ENCODE measurements around the gene DOCK3.
"Not testable (repeated sequence)": the region's sequence is repeated elsewhere in the genome, so short reads cannot be mapped to it uniquely, and the experiment has no call there.

Gene DOCK3

DNA sequence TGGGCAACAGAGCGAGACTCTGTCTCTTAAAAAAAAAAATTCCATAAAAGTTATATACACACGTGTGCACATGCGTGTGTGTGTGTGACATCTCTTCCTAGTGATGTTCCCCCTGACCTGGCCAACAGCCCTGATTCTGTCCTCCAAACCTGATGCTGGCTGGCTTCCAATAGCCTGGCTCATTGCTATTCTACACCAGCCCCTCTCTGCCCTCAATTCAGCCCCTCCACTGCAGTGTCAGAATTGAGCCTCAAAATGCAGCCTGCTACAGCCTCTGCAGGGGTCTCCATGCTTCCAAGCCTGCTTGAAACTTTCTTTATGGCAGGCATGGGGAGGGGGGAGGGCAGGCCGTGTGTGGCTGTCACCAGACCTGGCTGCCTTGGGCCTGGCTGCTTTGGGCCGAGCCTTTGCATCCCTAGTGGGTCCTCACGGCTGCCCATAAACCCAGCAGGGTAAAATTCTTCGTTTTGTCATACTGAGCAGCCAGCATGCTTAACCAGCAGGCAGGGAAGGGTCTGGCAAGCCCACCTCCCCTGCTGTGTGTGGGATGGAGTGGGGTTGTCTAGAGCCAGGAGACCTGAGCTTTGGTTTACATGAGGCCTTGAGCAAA lies 22.7 kb upstream of the DOCK3 start:
- no peak for DNase-seq (ENCODE audit: low read depth in 2 of 2)

DNA sequence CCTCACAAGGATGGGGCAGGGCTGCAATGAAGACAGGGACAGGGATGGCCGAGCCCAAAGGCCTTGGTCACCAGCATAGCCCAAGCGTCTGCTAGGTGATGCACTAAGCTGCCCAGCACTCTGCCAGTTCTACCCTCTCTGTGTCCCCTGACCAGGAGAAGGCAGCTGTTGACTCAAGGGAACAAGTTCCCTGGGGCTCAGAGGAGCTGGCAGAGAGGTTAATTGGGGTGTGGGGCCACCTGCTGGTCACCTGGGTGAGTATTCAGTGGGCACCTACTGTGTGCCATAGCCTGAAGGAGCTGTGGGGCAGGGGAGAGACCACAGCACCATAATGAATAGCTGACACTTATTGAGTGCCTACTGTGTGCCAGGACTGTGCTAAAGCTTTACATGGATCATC lies 22.0 kb upstream of the DOCK3 start:
- peak in 1 of 2 donors; percentile 19 for DNase-seq (ENCODE audit: low read depth in 2 of 2)

DNA sequence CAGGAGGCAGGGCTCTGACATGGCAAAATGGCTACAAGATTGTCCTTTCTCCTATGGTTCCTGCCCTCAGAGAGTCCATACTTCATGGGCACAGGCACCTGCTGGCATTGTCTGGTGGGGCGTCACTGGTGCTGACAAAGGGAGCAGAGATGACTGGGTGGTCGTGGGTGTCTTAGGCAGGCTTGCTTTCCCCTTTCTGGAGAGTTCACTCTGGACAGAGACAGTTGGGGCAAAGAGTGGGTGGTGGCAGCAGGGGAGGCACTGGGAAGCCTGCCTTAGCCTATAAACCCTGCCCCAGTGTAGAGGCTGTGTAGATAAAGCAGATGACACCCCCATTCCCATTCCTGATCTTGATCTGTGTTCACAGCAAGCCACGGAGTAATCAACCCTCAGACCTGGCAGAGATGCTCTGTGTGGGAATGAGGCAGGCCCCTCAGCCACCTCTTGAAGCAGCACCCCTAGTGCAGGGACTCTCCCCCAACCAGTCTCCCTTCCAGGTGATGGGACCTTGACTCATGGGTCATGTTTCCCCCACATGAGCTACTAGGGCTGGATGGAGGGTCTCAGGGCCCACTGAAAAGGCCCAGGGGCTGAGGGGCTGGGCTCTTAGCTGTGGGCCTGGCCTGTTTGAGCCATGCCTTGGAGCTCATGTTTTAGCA lies 20.7 kb upstream of the DOCK3 start:
- no peak for DNase-seq (ENCODE audit: low read depth in 2 of 2)

DNA sequence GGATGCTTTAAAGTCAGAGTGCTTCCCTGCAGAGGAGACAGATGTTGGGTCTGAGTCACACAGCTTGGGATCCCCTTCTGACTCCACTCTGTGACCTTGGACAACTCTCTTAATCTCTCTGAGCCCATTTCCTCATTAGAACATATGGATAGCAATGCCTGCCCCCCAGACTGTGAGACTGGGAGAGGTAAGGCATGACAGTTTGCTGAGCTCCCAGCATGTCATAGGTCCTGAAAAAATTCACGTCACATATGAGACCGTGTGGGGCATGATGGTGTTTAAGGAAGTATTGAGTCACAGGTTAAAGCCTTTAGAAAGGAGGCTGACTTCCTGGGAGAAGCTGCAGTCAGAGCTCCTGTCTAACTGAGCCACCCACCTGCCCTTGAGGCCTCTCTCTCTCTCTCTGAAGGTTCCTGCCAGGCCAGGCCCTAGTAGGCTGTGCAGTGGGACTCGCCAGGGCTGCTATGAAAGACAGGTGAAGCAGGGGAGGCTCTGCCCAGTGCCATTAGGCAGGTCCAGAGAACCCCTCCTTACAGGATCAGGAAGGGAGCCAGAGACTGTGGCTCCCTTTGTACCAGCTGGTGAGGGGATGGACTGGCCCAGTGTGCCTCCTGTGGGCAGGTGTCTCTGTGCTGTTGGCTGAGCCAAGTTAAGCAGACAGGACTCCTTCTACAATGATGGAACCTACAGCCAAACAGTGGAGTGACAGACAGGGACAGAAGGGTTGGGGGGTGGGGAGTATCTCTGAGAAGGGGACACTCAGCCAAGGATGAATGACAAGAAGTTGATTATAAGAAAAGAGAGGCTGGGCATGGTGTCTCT lies 19.5 kb upstream of the DOCK3 start:
- DNase-seq (ENCODE audit: low read depth in 2 of 2), result no peak

DNA sequence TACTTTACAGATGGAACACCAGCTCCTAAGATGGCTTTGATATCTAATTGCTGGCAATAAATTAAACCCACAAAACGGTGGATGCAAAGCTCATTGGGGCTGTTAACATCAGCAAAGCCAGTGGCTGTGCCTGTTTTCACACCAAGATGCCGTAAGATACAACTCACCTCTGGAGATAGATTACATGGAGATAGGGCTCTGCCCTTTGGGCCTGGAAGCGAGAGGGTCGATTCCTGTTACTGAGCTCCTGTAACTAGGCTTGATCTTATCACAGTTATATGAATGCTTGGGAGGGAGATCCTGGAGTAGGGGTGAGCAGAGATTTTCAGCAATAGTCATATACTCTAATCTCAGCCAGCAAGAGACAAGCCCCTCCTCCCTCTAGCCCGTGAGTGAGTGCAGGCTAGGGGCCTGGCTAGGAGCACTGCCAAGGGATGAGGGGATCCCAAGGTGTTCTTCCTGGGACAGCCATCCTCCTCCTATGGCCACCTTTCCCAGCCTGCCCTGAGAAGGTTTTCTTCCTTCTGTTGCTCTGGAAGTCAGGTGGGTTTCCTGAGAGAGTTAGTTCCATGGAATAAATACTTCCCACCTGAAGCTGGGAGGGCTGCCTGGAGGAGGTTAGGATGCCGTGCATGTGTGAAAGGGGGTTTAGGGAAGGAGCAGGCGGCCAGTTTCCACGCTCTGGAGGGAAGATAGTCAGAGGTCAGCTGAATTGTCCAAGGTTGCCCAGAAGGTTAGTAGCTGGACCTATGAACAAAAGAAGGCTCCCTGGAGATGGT lies 18.1 kb upstream of the DOCK3 start:
- no peak for DNase-seq (ENCODE audit: low read depth in 2 of 2)

DNA sequence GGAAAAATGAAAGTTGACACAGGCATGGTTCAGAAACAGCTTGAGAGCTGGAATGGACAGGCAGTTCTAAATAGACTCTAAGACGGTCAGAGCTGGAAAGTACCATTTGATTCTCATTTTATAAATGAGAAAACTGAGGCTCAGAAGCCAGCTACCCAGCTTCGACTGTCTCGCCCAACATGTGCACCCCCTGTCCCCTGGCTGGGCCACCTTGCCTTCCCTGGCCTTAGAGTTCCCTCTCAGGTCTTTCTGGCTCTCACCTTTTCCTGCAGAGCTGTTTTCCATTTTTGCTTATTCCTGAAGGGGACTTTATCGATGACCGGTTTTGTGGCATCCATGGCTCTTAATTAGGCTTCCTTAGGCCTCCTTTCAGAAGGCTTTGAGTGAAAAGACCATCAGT lies 17.3 kb upstream of the DOCK3 start:
- DNase-seq (ENCODE audit: low read depth in 2 of 2), result no peak

DNA sequence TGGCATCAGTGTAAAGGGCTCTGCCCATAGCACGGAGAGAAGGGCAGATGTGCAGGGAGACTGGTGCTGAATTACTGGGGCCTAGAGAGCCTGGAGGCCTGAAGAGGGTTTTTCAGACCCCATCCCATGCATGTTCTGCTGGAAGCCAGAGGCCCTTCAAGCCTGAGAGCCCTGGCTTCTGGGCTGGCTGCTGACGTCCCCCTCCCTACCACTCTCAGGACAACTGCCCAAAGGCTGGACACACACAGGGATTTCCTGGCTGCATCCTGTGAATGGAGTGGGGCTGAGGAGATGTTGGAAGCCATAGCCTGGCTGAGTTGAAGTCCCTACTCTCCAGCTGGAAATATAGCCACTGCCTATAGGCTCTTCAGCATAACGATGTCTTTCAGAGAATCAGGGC lies 16.9 kb upstream of the DOCK3 start:
- DNase-seq (ENCODE audit: low read depth in 2 of 2), result no peak

DNA sequence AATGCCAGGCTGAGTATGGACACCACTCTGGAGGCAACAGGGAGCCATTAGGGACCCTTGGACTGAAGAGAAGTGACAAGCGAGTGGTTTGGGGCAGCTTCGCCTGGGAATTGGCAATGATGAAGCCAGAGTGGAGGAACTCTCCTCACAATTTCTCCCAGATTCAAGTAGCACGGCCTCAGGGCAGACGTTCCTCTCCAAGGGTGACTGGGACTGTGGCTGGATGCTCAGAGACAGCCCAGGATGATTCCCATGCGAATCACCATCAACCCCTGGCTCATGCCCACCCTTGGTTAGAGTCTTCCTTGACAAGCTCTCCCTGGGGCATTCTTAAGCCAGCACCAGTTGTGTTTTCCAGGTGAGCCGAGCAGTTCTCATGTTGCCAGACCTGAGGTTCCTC lies 16.3 kb upstream of the DOCK3 start:
- DNase-seq (ENCODE audit: low read depth in 2 of 2), result no peak

DNA sequence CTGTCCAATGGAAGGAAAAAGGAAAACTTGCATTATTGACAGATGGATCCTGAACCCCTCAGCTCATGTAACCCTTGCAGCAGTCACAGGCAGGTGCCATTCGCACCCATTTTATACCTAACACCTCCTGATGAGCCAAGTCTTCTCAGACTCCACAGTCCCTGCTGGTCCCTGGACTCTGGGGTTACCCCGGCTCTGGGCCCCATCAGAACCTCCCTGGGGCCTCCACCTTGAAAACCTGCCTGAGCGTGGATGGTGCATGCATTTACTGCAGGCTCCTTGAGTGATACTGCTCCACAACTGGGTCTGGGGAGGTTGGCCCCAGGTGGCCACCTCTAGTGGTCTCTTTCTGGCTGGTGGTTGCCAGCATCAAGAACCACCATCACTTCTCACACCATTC lies 15.9 kb upstream of the DOCK3 start:
- DNase-seq (ENCODE audit: low read depth in 2 of 2), result no peak

DNA sequence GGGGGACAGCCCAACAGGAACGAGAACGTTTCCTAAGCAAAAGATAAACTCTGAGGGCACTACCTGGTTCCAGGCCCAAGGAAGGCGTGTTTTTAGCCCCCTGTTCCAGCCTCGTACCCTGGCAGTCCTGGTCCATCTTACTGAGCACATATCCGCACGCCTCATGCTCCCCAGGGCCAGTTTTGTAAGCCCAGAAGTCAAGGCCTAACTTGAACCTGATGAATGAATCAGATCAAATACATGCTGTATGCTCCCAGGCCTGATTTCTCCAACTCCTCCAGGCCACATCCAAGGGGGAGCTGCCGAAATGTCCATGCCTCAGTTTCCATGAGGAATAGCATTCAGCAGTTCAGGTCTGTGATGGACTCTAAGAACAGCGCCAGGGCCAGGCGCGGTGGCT lies 14.3 kb upstream of the DOCK3 start:
- DNase-seq (ENCODE audit: low read depth in 2 of 2), result no peak

DNA sequence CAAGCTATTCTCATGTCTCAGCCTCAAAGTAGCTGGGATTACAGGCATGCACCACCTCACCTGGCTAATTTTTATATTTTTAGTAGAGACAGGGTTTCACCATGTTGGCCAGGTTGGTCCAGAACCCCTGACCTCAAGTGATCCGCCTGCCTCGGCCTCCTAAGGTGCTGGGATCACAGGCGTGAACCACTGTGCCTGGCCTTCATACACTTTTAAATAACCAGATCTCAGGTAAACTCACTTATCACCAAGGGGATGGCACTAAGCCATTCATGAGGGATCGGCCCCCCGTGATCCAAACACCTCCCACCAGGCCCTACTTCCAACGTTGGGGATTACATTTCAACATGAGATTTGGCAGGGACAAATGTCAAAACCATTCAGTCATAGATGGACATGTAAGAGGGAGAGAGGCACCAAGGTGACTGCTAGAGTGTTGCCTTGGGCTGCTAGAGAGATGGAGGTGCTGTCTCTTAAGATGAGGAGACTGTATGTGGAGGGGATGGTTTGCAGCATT lies 13.3 kb upstream of the DOCK3 start:
- DNase-seq (ENCODE audit: low read depth in 2 of 2), result no peak

DNA sequence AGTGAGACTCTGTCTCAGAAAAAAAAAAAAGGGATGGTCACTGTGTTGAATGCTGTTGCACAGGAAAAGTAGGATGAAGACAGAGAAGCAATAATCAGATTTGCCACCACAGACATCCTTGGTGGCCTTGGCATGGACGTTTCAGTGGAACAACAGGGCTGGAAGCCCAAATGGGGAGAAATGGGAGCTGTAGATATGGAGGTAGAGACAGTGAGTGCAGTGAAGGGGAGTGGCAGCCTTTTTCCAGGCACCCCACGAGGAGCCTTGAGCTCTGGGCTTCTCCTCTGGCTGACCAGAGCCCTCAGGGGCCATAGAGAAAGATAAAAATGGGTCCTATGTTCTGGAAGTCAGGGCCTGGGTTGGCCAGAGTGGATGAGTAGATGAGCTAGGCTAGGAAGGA lies 12.3 kb upstream of the DOCK3 start:
- DNase-seq (ENCODE audit: low read depth in 2 of 2), result no peak

DNA sequence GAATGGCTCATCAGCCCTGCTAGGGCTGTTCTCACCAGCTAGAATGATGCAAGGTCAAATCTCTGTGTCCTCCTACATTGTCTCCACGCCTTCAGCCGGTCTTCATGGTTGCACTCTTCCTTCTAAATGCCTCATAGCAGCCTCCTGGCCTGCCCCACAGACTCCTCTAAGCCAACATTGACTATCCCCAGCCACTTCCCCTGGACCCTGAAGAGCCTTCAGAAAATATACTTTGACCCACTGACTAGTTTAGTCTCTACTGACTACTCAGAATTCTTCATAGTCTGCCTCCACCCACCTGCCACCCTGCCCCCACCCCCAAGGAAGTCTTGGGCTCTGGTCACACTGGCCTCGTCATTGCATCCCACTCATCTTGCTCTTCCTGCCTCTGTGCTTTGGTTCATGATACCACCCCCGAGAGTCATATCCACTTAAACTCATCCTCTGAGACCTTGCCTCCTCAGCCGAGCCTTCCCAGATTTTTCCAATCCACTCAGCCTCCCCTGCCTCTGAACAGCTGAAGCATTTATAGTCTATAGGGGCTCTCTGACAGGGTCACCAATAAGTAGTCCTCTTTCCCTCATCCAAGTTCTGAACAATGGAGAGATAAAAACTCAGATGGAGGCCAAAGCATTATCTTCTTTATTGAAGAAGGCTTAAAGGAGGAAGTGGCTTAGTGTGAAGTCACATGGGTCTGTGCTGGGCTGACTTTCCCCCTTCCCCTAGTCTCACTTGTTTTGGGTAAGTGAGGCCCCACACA lies 9.5 kb upstream of the DOCK3 start:
- DNase-seq (ENCODE audit: low read depth in 2 of 2), result no peak

DNA sequence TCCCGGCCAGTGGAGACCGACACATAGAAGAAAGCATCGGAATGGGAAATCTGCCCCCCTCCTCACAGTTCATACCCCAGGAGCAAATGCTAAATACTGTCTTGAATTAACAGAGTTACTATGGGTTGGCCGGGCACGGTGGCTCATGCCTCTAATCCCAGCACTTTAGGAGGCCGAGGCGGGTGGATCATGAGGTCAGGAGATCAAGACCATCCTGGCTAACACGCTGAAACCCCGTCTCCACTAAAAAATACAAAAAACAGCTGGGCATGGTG lies 8.9 kb upstream of the DOCK3 start:
- DNase-seq (ENCODE audit: low read depth in 2 of 2), result not testable (repeated sequence)

DNA sequence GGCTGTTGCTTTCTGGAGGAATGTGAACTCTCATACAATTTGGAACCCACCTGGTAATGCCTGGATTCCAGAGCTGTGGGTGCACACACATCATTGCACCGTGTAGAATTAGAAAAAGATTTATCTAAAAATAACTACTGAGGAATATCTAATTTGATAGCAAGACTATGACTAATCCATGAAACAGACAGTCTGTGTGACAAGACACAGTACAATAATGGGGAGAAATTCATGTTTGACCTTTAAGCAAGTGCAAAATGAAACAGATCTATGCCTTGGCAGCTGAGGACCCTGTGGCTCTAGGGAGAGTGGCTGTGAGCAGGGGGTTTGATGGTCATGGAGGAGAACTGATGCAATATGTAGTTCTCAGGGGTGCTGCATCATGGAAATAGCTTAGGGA lies 7.9 kb upstream of the DOCK3 start:
- no peak for DNase-seq (ENCODE audit: low read depth in 2 of 2)

DNA sequence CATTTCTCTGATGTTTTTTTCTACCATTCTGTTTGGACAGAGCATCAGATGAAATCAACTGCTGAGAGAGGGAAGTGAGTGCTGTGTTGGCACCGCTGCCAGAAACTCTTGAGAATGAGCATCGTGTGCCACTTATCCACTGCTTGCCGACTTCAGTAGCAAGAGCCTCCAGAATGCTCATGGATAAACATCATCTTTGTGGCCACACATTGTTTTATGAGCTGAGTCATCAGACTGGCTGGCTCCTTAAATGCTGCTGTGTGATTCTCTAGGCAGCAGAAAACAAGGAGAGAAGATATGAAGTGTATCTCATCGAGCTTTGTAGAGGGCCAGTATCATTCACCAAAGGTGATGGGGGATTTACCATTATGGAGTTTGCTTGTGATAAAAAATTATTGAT lies 3.4 kb upstream of the DOCK3 start:
- no peak for DNase-seq (ENCODE audit: low read depth in 2 of 2)

DNA sequence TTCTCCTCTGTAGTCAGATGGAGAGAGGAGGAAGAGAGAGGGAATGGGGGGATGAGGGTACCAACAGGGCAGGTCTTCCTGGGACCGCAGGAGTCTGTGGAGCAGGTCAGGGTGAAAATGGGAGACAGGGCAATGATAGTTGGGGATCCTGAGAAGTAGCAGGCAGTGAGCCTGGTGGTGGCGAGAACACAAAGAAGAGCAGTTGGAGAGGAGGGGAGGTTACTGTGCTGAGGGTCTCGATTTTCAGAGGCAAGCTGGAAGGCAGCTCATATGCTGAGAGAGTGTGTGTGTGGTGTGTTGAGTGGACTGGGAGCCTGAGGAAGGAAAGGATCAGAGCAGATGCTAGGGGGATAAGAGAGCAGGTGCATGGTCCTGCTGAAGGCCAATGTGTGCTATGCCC lies 2.1 kb upstream of the DOCK3 start:
- DNase-seq (ENCODE audit: low read depth in 2 of 2), result no peak

DNA sequence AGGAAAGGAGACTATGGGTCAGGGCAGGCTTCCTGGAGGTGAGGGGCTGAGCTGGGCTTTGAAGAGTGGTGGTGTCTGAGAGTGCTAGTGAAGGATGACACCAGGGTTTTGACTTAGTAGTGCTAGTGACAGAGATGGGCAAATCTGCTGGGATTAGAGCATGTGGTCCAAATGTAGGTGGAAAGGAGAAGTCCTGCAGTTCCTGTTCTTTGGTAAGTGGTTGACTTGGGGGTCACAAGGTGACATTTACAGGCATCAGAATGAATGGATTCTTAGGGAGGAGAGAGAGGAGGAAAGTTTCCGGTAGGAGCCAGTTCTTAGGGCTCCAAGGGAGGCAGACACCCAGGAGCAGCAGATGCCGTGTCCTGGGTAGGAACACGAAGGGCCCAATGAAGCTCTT lies 796 bp upstream of the DOCK3 start:
- DNase-seq (ENCODE audit: low read depth in 2 of 2), result no peak

DNA sequence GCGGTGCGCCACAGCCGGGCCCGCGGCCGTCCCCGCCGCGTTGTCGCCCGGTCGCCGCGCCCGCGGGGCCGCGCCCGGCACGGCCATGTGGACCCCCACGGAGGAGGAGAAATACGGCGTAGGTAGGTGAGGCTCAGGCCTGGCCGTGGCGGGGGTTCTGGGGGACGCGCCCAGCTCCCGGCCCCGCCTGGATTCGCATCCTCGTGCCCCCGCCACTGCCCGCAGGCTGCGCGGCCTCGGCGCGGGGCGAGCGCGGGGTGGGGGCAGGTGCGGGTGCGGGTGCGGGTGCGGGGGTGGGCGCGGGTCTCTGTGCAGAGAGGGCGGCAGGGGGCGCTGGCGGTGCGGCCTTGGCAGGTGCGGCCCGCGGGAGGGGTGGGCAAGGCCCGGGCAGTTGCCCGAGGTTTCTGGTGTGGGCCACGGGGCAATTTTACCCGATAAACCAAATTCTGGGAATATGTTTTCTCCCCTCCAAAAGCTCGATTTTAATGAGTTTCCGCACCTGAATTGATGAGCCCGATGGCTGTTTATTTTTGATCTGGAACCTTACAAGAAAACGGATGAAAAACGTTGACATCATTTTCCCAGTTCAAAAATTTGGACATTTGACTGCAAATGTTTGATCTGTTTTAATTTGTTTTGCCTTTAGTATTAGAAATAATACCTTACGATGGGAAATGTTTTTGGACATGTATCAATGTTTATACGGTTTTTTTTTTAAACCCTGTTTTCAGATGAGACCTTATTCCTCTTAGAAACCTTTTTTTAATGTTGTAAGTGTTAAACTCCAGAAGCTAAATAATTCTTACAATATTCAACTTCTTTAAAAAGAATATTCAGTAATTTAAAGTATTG lies 678 bp downstream of the DOCK3 start:
- peak; percentile 11 to 28 for DNase-seq (ENCODE audit: low read depth in 2 of 2)

DNA sequence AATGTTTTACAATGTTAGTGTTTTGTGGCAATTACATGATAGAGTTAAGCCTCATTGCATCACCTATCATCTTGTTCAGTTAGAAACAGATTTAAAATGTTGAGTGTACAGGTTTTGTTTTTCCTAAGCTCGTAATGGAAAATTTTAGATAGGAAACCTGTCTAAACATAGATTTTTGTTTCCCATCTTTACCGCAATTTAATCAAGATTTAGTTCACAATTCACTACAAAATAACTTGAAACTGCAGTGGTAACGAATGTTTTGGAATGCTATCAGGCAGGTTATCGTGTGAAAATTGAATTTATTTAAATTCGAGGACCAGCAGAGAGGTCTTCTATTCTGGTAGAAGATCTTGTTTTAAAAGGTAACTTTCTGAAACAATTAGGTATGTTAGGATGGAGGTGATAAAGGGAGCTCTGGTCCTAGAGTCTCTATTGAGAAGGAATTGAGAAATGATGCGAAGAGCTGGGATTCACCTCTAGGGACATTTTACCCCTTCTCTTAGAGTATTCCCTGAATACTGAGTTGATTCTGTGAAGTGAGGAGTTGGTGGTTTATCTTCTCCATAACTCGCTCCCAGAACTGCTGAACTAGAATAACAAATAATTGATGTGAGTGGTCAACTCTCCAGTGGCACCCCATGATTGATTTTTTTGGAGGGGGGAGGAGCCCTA lies 1.4 kb downstream of the DOCK3 start:
- DNase-seq (ENCODE audit: low read depth in 2 of 2), result no peak
